ENCODE results near the gene ZIC4.

ZIC4 gene

GRCh38 chr3:147407114-147407497 is 763 bp upstream of the ZIC4 start:
- no peak for TF ChIP-seq CTCF (IDR thresholded peaks at IDR 0.05; ENCODE audit: control insufficient read depth, insufficient read depth, low read depth, low read length, missing control alignments)
- no peak for DNase-seq (ENCODE audit: low read depth)
- no peak overlapping the region for H3K4me3 ChIP-seq (ENCODE audit: control insufficient read depth, low read depth, low read length)

DNA sequence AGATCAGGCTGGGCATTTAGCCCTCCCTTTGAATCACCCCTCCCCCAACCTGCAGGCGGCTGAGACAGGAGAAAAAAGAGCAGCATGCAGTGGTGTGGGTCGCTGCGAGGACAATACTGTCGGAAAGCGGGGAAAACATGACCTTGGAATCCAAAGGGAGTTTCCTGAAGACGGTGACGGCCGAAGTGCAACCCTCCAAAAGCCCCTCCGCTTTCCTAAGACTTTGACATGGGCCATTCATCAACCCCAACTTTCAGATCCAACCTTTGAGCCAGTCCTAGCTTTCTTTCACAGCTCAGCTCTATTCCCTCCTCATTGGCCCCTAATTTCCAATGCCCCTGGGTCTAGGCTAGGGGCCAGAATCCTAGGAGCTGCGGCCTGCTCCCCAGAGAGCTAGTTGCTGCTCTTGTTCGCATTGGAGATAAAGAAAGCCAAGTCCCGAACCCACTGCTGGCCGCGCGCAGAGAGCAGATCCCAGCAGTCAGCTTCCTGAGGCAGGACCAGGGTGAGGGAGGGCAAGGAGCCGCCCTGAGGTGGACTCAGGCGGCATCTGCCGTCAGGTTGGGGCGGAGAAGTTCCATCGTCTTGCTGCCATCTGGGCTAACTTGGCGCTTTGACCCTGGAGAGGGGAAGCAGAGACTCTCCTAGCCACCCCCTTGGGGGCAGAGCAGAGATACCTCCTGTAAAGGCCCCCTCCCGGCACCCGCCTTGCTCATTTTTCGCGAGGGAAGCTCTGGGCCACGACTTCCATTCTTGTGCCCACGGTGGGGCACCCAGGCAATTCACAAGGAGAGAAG is 914 bp downstream of the ZIC4 start:
- TF ChIP-seq CTCF (IDR thresholded peaks at IDR 0.05; ENCODE audit: control insufficient read depth, insufficient read depth, low read depth, low read length, missing control alignments) = no peak
- no peak for DNase-seq (ENCODE audit: low read depth)
- no peak overlapping the region for H3K4me3 ChIP-seq (ENCODE audit: control insufficient read depth, low read depth, low read length)

DNA sequence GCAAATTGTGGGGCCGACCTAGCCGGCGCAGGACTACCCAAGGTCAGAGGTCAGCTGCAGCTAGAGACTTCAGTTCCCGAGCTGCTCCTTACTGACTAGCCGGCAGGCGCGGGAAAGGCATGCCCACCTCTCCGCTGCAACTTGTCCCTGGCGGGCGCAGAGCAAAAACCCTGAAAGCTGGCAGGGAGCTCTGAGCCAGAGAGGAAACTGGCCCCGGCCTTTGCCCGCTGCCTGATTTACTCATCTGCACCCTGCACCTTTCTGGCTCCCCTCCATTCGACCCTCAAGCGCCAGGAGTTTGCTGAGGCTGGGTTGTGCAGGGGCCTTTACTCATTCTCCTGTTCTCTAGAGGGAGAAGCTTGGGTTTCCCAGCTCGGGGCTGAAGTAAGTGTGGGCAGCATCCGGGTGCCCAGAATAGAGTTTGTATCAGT is 1.5 kb downstream of the ZIC4 start:
- no peak for DNase-seq (ENCODE audit: low read depth)
- H3K4me3 ChIP-seq (ENCODE audit: control insufficient read depth, low read depth, low read length) = no peak overlapping the region
- TF ChIP-seq CTCF (IDR thresholded peaks at IDR 0.05; ENCODE audit: control insufficient read depth, insufficient read depth, low read depth, low read length, missing control alignments) = no peak

DNA sequence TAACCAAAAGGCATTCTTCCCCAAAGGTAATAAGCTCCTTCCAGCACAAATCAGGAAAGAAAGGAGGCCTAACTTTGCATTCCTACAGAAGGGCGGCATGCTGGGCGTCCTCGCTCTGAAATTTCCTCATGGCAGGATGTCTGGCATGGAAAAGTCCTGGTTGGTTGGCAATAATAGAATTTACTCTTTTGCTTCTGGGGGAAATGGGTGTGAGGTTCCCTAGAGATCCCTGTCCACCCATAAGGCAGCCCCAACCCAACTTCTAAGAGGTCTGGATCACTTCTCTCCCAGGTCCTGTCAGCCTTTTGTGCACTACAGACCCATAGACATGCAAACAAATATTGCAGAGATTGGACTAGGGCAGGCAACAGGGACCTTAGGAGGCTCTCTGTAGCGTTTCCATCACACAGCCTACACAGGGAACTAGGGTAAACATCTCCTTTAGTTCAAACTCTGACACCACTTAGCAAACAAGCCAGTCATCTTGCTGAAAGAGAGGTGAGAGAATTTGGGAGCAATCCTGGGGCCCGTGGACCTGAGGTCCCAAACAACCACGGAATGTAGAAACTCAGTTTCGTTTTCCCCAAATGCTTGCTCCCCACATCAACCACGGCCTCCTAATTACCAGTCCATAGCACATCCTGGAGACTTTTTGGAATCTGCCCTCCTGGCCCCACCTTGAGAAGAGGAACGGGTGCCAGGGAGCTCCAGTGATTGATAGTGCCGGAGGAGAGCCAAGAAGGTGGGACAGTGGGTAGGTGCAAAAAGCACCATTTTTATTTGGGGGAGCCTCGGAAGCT is 2.1 kb downstream of the ZIC4 start:
- TF ChIP-seq CTCF (IDR thresholded peaks at IDR 0.05; ENCODE audit: control insufficient read depth, insufficient read depth, low read depth, low read length, missing control alignments) = no peak
- no peak for DNase-seq (ENCODE audit: low read depth)
- no peak overlapping the region for H3K4me3 ChIP-seq (ENCODE audit: control insufficient read depth, low read depth, low read length)

DNA sequence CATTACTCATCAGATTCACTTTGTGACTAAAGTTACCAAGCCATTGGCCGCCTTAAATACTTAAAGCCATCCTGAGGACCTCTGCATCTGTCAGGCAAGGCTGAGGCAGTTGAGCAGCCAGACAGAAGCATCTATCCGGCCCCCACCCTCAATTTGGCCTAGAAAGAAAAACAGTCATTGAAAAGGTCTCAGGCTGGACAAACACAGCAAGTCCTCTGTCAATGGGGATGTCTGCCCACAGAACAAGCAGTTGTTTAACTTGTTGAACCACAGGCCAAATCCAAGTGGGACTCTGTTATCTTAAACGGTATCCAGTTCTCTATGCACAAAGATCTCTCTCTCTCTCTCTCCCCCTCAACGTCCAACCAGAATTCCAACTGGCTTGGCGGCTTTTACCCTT is 2.8 kb downstream of the ZIC4 start:
- TF ChIP-seq CTCF (IDR thresholded peaks at IDR 0.05; ENCODE audit: control insufficient read depth, insufficient read depth, low read depth, low read length, missing control alignments) = no peak
- no peak overlapping the region for H3K4me3 ChIP-seq (ENCODE audit: control insufficient read depth, low read depth, low read length)
- DNase-seq (ENCODE audit: low read depth) = no peak

DNA sequence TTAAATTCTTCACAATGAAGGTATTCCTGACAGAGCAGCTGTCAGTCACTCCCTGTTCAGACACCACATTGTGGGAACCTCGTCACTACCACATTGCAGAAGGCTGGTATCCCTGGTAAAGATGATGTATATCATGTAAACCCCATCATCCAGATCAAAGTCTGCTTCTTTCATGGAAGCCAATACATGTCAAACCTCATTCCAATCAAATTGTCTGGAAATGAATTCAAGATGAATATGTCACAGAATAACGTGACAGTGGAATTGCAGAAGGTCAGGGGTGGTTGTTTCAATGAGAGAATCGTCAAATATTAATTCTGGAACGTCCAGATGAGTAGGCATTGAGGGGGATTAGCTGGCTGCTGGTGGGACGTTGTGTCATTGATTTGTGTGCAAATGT is 4.2 kb downstream of the ZIC4 start:
- DNase-seq (ENCODE audit: low read depth) = no peak
- H3K4me3 ChIP-seq (ENCODE audit: control insufficient read depth, low read depth, low read length) = no peak overlapping the region
- TF ChIP-seq CTCF (IDR thresholded peaks at IDR 0.05; ENCODE audit: control insufficient read depth, insufficient read depth, low read depth, low read length, missing control alignments) = no peak

Measured in AG09309 (cell line).